Psoas muscle (tissue), 8 donors: ENCODE measurements around the gene GAB2. TPM values are rescaled to one million over a fixed set of nuclear protein-coding genes. Genes with fewer than 3 reads are reported as not detected.

ENCODE experiments used
- ATAC-seq, 4 donors: fragments of 200-7000 bp; cut with Tn5 transposase; one replicate each; pipeline ENCODE4 v1.9.1; 2020; ENCODE audit warnings: moderate library complexity in 3 of 4, mild to moderate bottlenecking in 2 of 4
- DNase-seq, 2 donors: peaks; one replicate each; pipeline ENCODE4 v3.0.0-alpha.2; 2020
- H3K27ac ChIP-seq: fragments of 200-600 bp; one replicate; pipeline ENCODE4 v1.8.0; 2022
- H3K27me3 ChIP-seq, 3 donors: fragments of 200-600 bp in 1 of 3; one replicate each; pipeline versions ENCODE4 v1.6.1 to v1.8.0; 2013 to 2022; ENCODE audit warnings: low read length in 2 of 3, mild to moderate bottlenecking in 2 of 3, moderate library complexity in 1 of 3; ENCODE audit not compliant: insufficient read depth in 3 of 3
- H3K36me3 ChIP-seq, 2 donors: fragments of 200-600 bp in 1 of 2; one replicate each; pipeline versions ENCODE4 v1.6.1 to v1.8.0; 2013 to 2022; ENCODE audit warnings: low read depth in 1 of 2, mild to moderate bottlenecking in 1 of 2, moderate library complexity in 1 of 2; ENCODE audit not compliant: insufficient read depth in 1 of 2
- H3K4me1 ChIP-seq: fragments of 200-600 bp; one replicate; pipeline ENCODE4 v1.8.0; 2022
- H3K4me3 ChIP-seq: fragments of 200-600 bp; one replicate; pipeline ENCODE4 v1.8.0; 2022; ENCODE audit warnings: mild to moderate bottlenecking
- H3K9me3 ChIP-seq: fragments of 200-600 bp; one replicate; pipeline ENCODE4 v1.8.0; 2022
- CTCF ChIP-seq: fragments of 200-600 bp; IDR thresholded peaks from one replicate; pipeline ENCODE4 v1.8.0; 2022; ENCODE audit warnings: antibody characterized with exemption
- WGBS, 3 donors: extraction: QIAGEN DNeasy Blood & Tissue Kit; methylation state at CpG; one replicate each; pipeline versions ENCODE4 v1.1.6 to v1.1.7; 2013; 5-methylcytosine and 5-hydroxymethylcytosine counted together
- intact Hi-C, 2 donors: fragments of 100-400 bp; cut with DNase I; formaldehyde crosslinking; loops; one replicate each; pipeline versions ENCODE4 v1.11.0 to v1.14.2; 2022
- polyA plus RNA-seq, 3 donors: library from polyadenylated mRNA; stranded (reverse); fragments of 200-250 nt; gene quantifications; one replicate each; pipeline ENCODE4 v1.2.3, GENCODE V29; 2013
- total RNA-seq, 4 donors: library from RNA; stranded (reverse); fragmentation: NEBNext Ultra II Directional in 2 of 4; extraction: Animal tissue kit (Norgen Biotek cat#: 25700) in 2 of 4; gene quantifications; one replicate each; pipeline versions ENCODE4 v1.2.1 to v1.2.4, GENCODE V29; 2021 to 2023
- donor health status: healthy with polysubstance abuse.
- donor health status: DM: no; HTN: no; CAD: no; lungs with moderate emphysema.
- donor health status: Bipolar disorder and iron deficiency.
- donor health status: healthy.
- donor health status: DM: yes; HTN: yes; CAD: no.
- donor health status: DM: no; HTN: no; CAD: no.
- donor health status: DM: no; HTN: no; CAD: no.
- donor health status: DM: yes; HTN: yes; CAD: no.

GAB2 gene
- total and polyA plus RNA-seq, 7 donors = 2.7 to 6.3 (median 4.7) TPM

GRCh38 chr11:78289552-78290292 is 127.9 kb downstream of the GAB2 start:
- intact Hi-C loops = no loop called here
- Histone ChIP-seq H3K4me1 (no peaks in the 10 kb centered on the region), H3K27ac (no peak overlapping the region), H3K4me3 (no peak overlapping the region), H3K36me3 (no peaks in the 10 kb centered on the region), H3K9me3 (peaks cover 14% of the 10 kb centered on the region), H3K27me3 (no peaks in the 10 kb centered on the region)
- no peak for TF ChIP-seq CTCF
- 91 to 93% (median 92%) methylated on average over 7 of the region's 7 CpGs for WGBS, 3 donors
- DNase-seq (no peak), ATAC-seq (no peak)

- WGBS, 3 donors = 83 to 92% (median 87%) methylated on average over 5 of the region's 5 CpGs
- ATAC-seq = no peak
- H3K4me3 ChIP-seq = no peak overlapping the region
- no peaks in the 10 kb centered on the region for H3K36me3 ChIP-seq
- peaks cover 11% of the 10 kb centered on the region for H3K9me3 ChIP-seq
- no peaks in the 10 kb centered on the region for H3K27me3 ChIP-seq
- TF ChIP-seq CTCF = no peak
- no peak overlapping the region for H3K27ac ChIP-seq
- intact Hi-C loops = no loop called here
- H3K4me1 ChIP-seq = no peaks in the 10 kb centered on the region
- DNase-seq = no peak
Measured at GRCh38 chr11:78284260-78284659, 133.4 kb downstream of the GAB2 start.

- intact Hi-C loops = no loop called here
Measured at GRCh38 chr11:78282821-78283220, 134.8 kb downstream of the GAB2 start.

GRCh38 chr11:78281511-78281910 is 136.1 kb downstream of the GAB2 start:
- Histone ChIP-seq H3K4me3 (no peak overlapping the region), H3K4me1 (no peaks in the 10 kb centered on the region), H3K27ac (no peak overlapping the region), H3K9me3 (no peaks in the 10 kb centered on the region), H3K27me3 (no peaks in the 10 kb centered on the region), H3K36me3 (no peaks in the 10 kb centered on the region)
- intact Hi-C loops = no loop called here
- WGBS, 3 donors = 87 to 92% (median 87%) methylated on average over 2 of the region's 2 CpGs
- ATAC-seq = no peak
- DNase-seq = no peak
- no peak for TF ChIP-seq CTCF

More at GRCh38 chr11:78282821-78283220, 134.8 kb downstream of the GAB2 start:
- Histone ChIP-seq H3K4me1 (no peaks in the 10 kb centered on the region), H3K27me3 (no peaks in the 10 kb centered on the region), H3K27ac (no peak overlapping the region), H3K9me3 (no peaks in the 10 kb centered on the region), H3K36me3 (no peaks in the 10 kb centered on the region), H3K4me3 (no peak overlapping the region)
- 94 to 100% (median 100%) methylated on average over 1 of the region's 1 CpG for WGBS, 3 donors
- ATAC-seq = no peak
- TF ChIP-seq CTCF = no peak
- DNase-seq = no peak
